NCI-H345 treated with DMSO at 0.1 percent for 48 hours (cell line): ENCODE data around the gene LAPTM5.

Experiments
- DNase-seq: peaks from one replicate; lab custom pipeline; 2025; ENCODE audit not compliant: unreplicated experiment; lab: John Stamatoyannopoulos, UW

Gene LAPTM5

GRCh38 chr1:30684881-30685795 lies 72.4 kb downstream of the LAPTM5 start:
- peak; percentile 83 for DNase-seq

GRCh38 chr1:30684259-30684658 lies 73.3 kb downstream of the LAPTM5 start:
- DNase-seq = no peak

- no peak for DNase-seq
These were observed 73.9 kb downstream of the LAPTM5 start for GRCh38 chr1:30683699-30684098.
